Measurements from ENCODE around the gene ASL.
"Not testable (repeated sequence)": the region's sequence is repeated elsewhere in the genome, so short reads cannot be mapped to it uniquely, and the experiment has no call there.

The ASL gene

GRCh38 chr7:66099551-66100407 is 24.2 kb downstream of the ASL start:
- ChIA-PET CTCF (interaction anchor here (0.7 kb wide), 1 partner anchor 633 kb away, joined by 4 read pairs; no protein-coding TSS in a partner anchor), POLR2A (interaction anchor here (2.6 kb wide), 1 partner anchor 15 kb away, joined by 7 read pairs; the partner anchor contains the start of gene CRCP)
- no peak for DNase-seq (ENCODE audit: extremely low spot score)
- TF ChIP-seq, protein P1, sequence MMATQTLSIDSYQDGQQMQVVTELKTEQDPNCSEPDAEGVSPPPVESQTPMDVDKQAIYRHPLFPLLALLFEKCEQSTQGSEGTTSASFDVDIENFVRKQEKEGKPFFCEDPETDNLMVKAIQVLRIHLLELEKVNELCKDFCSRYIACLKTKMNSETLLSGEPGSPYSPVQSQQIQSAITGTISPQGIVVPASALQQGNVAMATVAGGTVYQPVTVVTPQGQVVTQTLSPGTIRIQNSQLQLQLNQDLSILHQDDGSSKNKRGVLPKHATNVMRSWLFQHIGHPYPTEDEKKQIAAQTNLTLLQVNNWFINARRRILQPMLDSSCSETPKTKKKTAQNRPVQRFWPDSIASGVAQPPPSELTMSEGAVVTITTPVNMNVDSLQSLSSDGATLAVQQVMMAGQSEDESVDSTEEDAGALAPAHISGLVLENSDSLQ (IDR thresholded peaks at IDR 0.05), result peak; percentile 52; the same call in 1 of the 2 replicates
- no peak for TF ChIP-seq FOXM1 (IDR thresholded peaks at IDR 0.05; ENCODE audit: borderline replicate concordance)

GRCh38 chr7:66100408-66101050 is 24.9 kb downstream of the ASL start:
- no peak for TF ChIP-seq BHLHE40 (IDR thresholded peaks at IDR 0.05; ENCODE audit: borderline replicate concordance)
- TF ChIP-seq ZNF384 (IDR thresholded peaks at IDR 0.05), result 0 out of 2 replicates have a peak, but pooled peaks have one; percentile 7
- CTCF ChIA-PET, result interaction anchor here (0.6 to 0.7 kb wide), 2 partner anchors 68 to 632 kb away, joined by 3 to 4 read pairs; no protein-coding TSS in a partner anchor
- no peak for DNase-seq (ENCODE audit: extremely low spot score)
- POLR2A ChIA-PET, result interaction anchor here (2.6 kb wide), 1 partner anchor 14 kb away, joined by 7 read pairs; the partner anchor contains the start of gene CRCP

DNA sequence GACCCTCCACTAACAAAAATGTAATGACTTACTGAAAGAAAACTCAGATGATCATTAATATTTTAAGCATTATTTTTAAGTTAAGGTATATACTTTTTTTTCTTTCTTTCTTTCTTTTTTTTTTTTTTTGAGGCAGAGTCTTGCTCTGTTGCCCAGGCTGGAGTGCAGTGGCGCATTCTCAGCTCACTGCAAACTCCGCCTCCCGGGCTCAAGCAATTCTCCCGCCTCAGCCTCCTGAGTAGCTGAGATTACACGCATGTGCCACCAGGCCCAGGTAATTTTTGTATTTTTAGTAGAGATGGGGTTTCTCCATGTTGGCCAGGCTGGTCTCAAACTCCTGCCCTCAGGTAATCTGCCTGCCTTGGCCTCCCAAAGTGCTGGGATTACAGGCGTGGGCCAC is 26.5 kb downstream of the ASL start:
- DNase-seq (ENCODE audit: extremely low spot score); CTCF ChIA-PET: not testable (repeated sequence)
- POLR2A ChIA-PET, result interaction anchor here (2.6 kb wide), 1 partner anchor 12 kb away, joined by 7 read pairs; the partner anchor contains the start of gene CRCP

DNA sequence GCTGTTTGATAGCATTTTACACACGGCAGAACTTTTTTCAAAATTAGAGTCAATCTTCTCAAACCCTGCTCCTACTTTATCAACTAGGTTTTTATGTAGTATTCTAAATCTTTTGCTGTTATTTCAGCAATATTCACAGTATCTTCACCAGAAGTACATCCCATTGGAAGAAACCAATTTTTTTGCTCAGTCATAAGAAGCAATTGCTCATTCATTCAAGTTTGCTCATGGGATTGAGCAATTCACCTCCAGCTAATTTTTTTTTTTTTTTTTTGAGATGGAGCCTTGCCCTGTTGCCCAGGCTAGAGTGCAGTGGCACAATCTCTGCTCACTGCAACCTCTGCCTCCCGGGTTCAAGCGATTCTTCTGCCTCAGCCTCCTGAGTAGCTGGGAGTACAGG is 28.4 kb downstream of the ASL start:
- CTCF ChIA-PET; POLR2A ChIA-PET; DNase-seq (ENCODE audit: extremely low spot score): not testable (repeated sequence)

DNA sequence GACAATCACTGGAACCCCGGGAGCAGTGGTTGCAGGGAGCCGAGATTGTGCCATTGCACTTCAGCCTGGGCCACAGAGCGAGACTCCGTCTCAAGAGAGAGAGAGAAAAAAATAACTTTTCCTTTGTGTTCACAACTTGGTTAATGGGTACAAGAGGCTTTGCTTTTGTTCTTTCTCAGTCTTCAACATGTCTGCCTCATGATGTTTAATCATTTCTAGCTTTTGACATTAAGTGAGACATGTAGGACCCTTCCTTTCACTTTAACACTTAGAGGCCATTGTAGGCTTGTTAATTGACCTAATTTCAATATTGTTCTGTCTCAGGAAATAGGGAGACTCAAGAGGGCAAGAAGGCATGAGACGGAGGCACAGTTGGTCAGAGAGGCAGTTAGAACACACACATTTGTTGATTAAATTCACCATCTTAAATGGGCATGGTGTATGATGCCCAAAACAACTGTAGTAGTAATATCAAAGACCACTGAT is 29.7 kb downstream of the ASL start:
- ChIA-PET POLR2A (no interaction called here), CTCF (no interaction called here)
- no peak for TF ChIP-seq CTBP1 (IDR thresholded peaks at IDR 0.05; ENCODE audit: borderline replicate concordance)
- no peak for TF ChIP-seq SP1 (IDR thresholded peaks at IDR 0.05)
- no peak for TF ChIP-seq NFRKB (IDR thresholded peaks at IDR 0.05)
- no peak for TF ChIP-seq LEF1 (IDR thresholded peaks at IDR 0.05; ENCODE audit: borderline replicate concordance)
- TF ChIP-seq ELF4 (IDR thresholded peaks at IDR 0.05), result no peak
- no peak for TF ChIP-seq FOXK2 (IDR thresholded peaks at IDR 0.05)
- no peak for DNase-seq (ENCODE audit: extremely low spot score)

- POLR2A ChIA-PET; DNase-seq (ENCODE audit: extremely low spot score): not testable (repeated sequence)
- CTCF ChIA-PET, result interaction anchor here (0.7 kb wide), 1 partner anchor 40 kb away, joined by 3 read pairs; no protein-coding TSS in a partner anchor
These were observed 32.8 kb downstream of the ASL start for GRCh38 chr7:66108410-66108809.

- DNase-seq (ENCODE audit: extremely low spot score), result no peak
- TF ChIP-seq HDGF (IDR thresholded peaks at IDR 0.05; ENCODE audit: borderline replicate concordance) (no peak), L3MBTL2 (conservative IDR thresholded peaks at IDR 0.05) (no peak), NFRKB (IDR thresholded peaks at IDR 0.05) (no peak), LEF1 (IDR thresholded peaks at IDR 0.05; ENCODE audit: borderline replicate concordance) (no peak)
- TF ChIP-seq, protein P1 (IDR thresholded peaks at IDR 0.05), result no peak
- ChIA-PET POLR2A (no interaction called here), CTCF (no interaction called here)
These were observed 35.2 kb downstream of the ASL start for GRCh38 chr7:66110856-66111255.

GRCh38 chr7:66114743-66115649 is 39.4 kb downstream of the ASL start, which contains the start of gene CRCP:
Gene CRCP, plus strand, starts transcription at chr7:66114847. Its CDS starts 116 bp downstream, at chr7:66114963.
- TF ChIP-seq FOXA1 (IDR thresholded peaks at IDR 0.05) (no peak), ZNF384 (IDR thresholded peaks at IDR 0.05) (no peak), L3MBTL2 (conservative IDR thresholded peaks at IDR 0.05) (peak; percentile 83), ARNT (IDR thresholded peaks at IDR 0.05) (no peak), ELF4 (IDR thresholded peaks at IDR 0.05) (peak; percentile 56), NFRKB (IDR thresholded peaks at IDR 0.05) (no peak), CTBP1 (IDR thresholded peaks at IDR 0.05; ENCODE audit: borderline replicate concordance) (no peak)
- ChIA-PET POLR2A (interaction anchor here (0.9 to 2.5 kb wide), 13 partner anchors 9 to 880 kb away, joined by 3 to 21 read pairs (median 4); partner anchors contain the start of genes SBDS and TPST1), CTCF (interaction anchor here (0.6 kb wide), 1 partner anchor 236 kb away, joined by 5 read pairs; no protein-coding TSS in a partner anchor)
- peak; percentile 77 for DNase-seq (ENCODE audit: extremely low spot score)

DNA sequence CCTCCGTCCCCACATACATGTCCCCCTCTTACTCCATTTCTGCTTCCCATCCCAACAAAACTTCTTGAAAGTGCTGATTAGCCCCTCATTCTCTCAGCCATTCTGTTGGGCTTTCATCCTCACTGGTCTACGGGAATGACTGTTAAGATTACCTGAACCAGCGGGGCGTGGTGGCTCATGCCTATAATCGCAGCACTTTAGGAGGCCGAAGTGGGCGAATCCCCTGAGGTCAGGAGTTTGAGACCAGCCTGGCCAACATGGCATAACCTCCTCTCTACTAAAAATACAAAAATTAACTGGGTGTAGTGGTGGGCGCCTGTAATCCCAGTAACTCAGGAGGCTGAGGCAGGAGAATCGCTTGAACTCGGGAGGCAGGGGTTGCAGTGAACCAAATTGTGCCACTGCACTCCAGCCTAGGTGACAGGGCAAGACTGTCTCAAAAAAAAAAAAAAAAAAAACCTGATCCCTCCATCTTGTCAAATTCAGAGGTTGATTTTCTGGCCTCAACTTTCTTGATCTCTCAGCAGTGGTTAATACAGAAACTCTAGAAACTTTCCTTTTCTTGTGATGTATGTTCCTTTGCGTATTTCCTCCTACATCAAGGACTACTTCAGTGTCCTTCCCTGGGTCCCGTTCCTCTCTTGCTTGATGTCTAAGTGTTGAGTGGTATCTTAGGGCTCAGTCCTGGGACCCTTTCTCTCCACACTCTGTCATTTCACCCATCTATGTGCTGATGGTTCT is 41.2 kb downstream of the ASL start:
- DNase-seq (ENCODE audit: extremely low spot score); POLR2A ChIA-PET; CTCF ChIA-PET: not testable (repeated sequence)

All from HEK293T (cell line).